Neural progenitor cell (in vitro differentiated cells): ENCODE results near the gene MT1A.

Experiments used
- EZH2 ChIP-seq: fragments of 200-600 bp; sonication (generic); IDR thresholded peaks from 2 replicates; pipeline ENCODE4 v1.6.1; 2017; ENCODE audit warnings: antibody characterized with exemption, mild to moderate bottlenecking, moderate library complexity
- TF ChIP-seq, protein P1 (sequence below): fragments of 200-600 bp; sonication (generic); IDR thresholded peaks from 2 replicates; pipeline ENCODE4 v1.5.1; 2017; ENCODE audit warnings: antibody characterized with exemption, mild to moderate bottlenecking

DNA sequence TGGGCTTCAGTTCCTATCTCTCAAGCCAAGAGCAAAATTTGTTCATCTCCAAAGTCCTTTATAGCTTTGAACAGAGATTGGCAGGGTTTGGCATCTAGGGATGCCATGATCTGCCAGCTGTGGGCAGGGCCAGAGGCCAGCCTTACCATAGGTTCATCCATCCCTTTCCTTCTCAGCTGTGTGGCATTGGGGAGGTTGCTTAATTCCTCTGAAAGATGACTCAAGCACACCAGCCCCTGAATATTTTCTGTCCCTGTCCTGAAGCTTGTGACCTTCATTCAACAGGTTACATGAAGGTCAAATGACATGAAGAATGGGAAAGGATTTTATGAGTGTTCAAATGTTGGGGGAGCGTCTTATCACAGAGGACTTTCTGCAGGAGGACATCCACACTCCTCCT, 26.0 kb downstream of the MT1A start:
- TF ChIP-seq, protein P1, sequence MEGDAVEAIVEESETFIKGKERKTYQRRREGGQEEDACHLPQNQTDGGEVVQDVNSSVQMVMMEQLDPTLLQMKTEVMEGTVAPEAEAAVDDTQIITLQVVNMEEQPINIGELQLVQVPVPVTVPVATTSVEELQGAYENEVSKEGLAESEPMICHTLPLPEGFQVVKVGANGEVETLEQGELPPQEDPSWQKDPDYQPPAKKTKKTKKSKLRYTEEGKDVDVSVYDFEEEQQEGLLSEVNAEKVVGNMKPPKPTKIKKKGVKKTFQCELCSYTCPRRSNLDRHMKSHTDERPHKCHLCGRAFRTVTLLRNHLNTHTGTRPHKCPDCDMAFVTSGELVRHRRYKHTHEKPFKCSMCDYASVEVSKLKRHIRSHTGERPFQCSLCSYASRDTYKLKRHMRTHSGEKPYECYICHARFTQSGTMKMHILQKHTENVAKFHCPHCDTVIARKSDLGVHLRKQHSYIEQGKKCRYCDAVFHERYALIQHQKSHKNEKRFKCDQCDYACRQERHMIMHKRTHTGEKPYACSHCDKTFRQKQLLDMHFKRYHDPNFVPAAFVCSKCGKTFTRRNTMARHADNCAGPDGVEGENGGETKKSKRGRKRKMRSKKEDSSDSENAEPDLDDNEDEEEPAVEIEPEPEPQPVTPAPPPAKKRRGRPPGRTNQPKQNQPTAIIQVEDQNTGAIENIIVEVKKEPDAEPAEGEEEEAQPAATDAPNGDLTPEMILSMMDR = no peak
- TF ChIP-seq EZH2 = no peak
